Measurements from ENCODE around the gene ANKRD36C. TPM values are rescaled to one million over a fixed set of nuclear protein-coding genes. Genes with fewer than 3 reads are reported as not detected.
"Not testable (repeated sequence)": the region's sequence is repeated elsewhere in the genome, so short reads cannot be mapped to it uniquely, and the experiment has no call there.

ANKRD36C gene
- total and polyA plus RNA-seq, 9 of the 15 experiments (the other 6 are each of a cell fraction or from before 2014, with no cell fraction given), result 4.4 to 51.6 (median 11.9) TPM

DNA sequence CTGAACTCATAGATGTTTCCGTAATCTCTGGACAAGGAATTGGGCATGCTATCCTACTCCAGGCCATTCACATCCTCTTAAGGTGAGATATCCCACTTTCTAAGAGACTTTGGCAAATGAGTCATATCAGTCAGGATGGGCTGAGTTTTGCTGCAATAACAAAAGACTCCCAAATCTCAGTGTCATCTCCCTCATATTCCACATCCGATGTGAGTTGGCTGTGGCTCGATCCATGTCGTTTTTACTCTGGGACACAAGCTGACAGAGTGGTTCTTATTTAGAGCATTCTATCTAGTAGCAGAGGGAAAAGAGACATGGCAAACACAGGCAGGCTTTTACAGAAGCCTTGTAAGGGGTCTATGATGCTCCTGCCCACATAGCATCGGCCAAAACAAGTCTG lies 14.6 kb upstream of the ANKRD36C start:
- TF ChIP-seq ZNF12 (CRISPR knock-in tag; IDR thresholded peaks at IDR 0.05), result peak; percentile 98
- H3K36me3 ChIP-seq (ENCODE audit: control insufficient read depth, insufficient read depth, low read length); intact Hi-C loops (cut with micrococcal nuclease); BruUV-seq (replicated peaks); H3K4me2 ChIP-seq (ENCODE audit: insufficient read depth, low read length); H3K27me3 ChIP-seq (ENCODE audit: control insufficient read depth in 2 of 2, insufficient read depth in 2 of 2, low read length in 2 of 2); CTCF ChIA-PET (ENCODE audit: low intra/inter-chr PET ratio); FAIRE-seq; H2AFZ ChIP-seq (ENCODE audit: low read depth, low read length); H3K4me3 ChIP-seq; POLR2A ChIA-PET; H3K4me1 ChIP-seq (replicated peaks in 1 of 2; ENCODE audit: control insufficient read depth in 2 of 2, insufficient read depth in 2 of 2, low read length in 2 of 2); H4K20me1 ChIP-seq (replicated peaks; ENCODE audit: control insufficient read depth, insufficient read depth, low read length); H3K79me2 ChIP-seq (ENCODE audit: control insufficient read depth, insufficient read depth, low read length); H3K27ac ChIP-seq (ENCODE audit: extremely low read depth, low read depth, low read length); H3K9me3 ChIP-seq (replicated peaks; ENCODE audit: control insufficient read depth, insufficient read depth, low read depth, low read length); ATAC-seq; DNase-seq (ENCODE audit: extremely low read depth in 1 of 4, low spot score in 3 of 4); H3K9ac ChIP-seq (ENCODE audit: insufficient read depth in 1 of 2, low read depth in 2 of 2, low read length in 2 of 2); H3K9me1 ChIP-seq (ENCODE audit: control insufficient read depth, insufficient read depth, low read length): not testable (repeated sequence)
- in situ Hi-C loops (cut with MboI), result loop anchor here (10.0 to 25.0 kb wide), 3 partner anchors 69 to 506 kb away; partner anchors contain the start of gene NEURL3
- 1% methylated on average over 5 of the region's 5 CpGs for WGBS (ENCODE audit: insufficient coverage, low coverage, missing lambda C conversion rate)

DNA sequence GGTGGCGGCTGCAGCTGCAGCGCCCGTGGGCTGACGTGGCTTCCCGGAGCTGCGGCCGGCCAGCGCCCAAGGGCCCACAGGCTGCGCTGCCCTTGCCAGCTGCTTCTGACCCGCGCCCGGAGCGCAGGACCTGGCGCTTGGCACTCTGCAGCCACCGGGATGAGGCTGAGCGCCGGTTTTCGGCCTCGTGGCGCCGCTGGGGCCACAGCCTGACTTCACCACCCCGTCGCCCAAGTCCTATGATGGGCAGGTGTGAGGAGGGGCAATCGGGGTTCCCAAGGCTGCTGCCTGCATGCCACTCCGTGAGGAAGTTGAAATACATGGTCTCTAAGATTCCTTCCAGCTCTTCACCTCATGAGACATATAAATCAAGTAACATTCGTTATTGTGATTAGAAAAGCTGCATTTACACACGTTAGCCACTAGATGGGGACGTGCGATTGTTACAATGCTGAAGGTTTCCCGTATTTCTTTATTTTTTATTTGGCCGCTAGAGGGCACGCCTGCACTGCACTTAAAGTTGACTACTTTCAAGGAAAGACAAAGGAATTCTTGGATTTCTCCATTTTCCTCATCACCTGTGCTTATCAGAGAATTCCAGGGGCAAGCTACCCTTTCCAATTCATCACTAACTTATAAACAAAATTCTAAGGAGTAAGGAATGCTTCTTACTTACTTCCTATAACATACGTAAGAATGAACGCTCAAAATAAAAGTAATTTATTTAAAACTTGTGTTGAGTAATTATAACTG lies 1.1 kb upstream of the ANKRD36C start:
- peak overlapping the region; percentile 65 to 93; a peak in 3 of 4 replicates for H3K9ac ChIP-seq (ENCODE audit: insufficient read depth in 1 of 2, low read depth in 2 of 2, low read length in 2 of 2)
- BruUV-seq (replicated peaks), result TSS peak; percentile 76
- ChIA-PET CTCF (ENCODE audit: low intra/inter-chr PET ratio) (interaction anchor here (0.6 to 3.1 kb wide), 6 partner anchors 17 to 516 kb away, joined by 3 to 39 read pairs (median 7); partner anchors contain the start of gene ADRA2B), POLR2A (interaction anchor here (1.0 kb wide), 1 partner anchor 517 kb away, joined by 5 read pairs; no protein-coding TSS in a partner anchor)
- H3K4me3 ChIP-seq, result peak overlapping the region; percentile 42
- H3K4me2 ChIP-seq (ENCODE audit: insufficient read depth, low read length), result peak overlapping the region; percentile 87
- H4K20me1 ChIP-seq (replicated peaks; ENCODE audit: control insufficient read depth, insufficient read depth, low read length); H3K9me3 ChIP-seq (replicated peaks; ENCODE audit: control insufficient read depth, insufficient read depth, low read depth, low read length); H3K27me3 ChIP-seq (ENCODE audit: control insufficient read depth in 2 of 2, insufficient read depth in 2 of 2, low read length in 2 of 2); H3K4me1 ChIP-seq (replicated peaks in 1 of 2; ENCODE audit: control insufficient read depth in 2 of 2, insufficient read depth in 2 of 2, low read length in 2 of 2); H3K9me1 ChIP-seq (ENCODE audit: control insufficient read depth, insufficient read depth, low read length); in situ Hi-C loops (cut with MboI); H3K36me3 ChIP-seq (ENCODE audit: control insufficient read depth, insufficient read depth, low read length): not testable (repeated sequence)
- H3K79me2 ChIP-seq (ENCODE audit: control insufficient read depth, insufficient read depth, low read length), result peaks cover 17% of the 10 kb centered on the region
- intact Hi-C loops (cut with micrococcal nuclease), result loop anchor here (5.0 kb wide), 1 partner anchor 515 kb away; the partner anchor contains the start of gene NEURL3
- peak overlapping the region; percentile 89 for H2AFZ ChIP-seq (ENCODE audit: low read depth, low read length)
- DNase-seq (ENCODE audit: extremely low read depth in 1 of 4, low spot score in 3 of 4), result peak; percentile 3 to 34 (median 9)
- peak; percentile 78 for ATAC-seq
- peak; percentile 83 for FAIRE-seq
- H3K27ac ChIP-seq (ENCODE audit: extremely low read depth, low read depth, low read length), result peak overlapping the region; percentile 64; the same call in 2 of the 3 replicates
- 6% methylated on average over 32 of the region's 34 CpGs for WGBS (ENCODE audit: insufficient coverage, low coverage, missing lambda C conversion rate)
- TF ChIP-seq, protein P1, sequence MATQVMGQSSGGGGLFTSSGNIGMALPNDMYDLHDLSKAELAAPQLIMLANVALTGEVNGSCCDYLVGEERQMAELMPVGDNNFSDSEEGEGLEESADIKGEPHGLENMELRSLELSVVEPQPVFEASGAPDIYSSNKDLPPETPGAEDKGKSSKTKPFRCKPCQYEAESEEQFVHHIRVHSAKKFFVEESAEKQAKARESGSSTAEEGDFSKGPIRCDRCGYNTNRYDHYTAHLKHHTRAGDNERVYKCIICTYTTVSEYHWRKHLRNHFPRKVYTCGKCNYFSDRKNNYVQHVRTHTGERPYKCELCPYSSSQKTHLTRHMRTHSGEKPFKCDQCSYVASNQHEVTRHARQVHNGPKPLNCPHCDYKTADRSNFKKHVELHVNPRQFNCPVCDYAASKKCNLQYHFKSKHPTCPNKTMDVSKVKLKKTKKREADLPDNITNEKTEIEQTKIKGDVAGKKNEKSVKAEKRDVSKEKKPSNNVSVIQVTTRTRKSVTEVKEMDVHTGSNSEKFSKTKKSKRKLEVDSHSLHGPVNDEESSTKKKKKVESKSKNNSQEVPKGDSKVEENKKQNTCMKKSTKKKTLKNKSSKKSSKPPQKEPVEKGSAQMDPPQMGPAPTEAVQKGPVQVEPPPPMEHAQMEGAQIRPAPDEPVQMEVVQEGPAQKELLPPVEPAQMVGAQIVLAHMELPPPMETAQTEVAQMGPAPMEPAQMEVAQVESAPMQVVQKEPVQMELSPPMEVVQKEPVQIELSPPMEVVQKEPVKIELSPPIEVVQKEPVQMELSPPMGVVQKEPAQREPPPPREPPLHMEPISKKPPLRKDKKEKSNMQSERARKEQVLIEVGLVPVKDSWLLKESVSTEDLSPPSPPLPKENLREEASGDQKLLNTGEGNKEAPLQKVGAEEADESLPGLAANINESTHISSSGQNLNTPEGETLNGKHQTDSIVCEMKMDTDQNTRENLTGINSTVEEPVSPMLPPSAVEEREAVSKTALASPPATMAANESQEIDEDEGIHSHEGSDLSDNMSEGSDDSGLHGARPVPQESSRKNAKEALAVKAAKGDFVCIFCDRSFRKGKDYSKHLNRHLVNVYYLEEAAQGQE (IDR thresholded peaks at IDR 0.05; ENCODE audit: borderline replicate concordance), result peak; percentile 59; the same call in 1 of the 2 replicates
- TF ChIP-seq, protein P1 (CRISPR knock-in tag; IDR thresholded peaks at IDR 0.05; ENCODE audit: low read depth), result not testable (repeated sequence)
- TF ChIP-seq, protein P2, sequence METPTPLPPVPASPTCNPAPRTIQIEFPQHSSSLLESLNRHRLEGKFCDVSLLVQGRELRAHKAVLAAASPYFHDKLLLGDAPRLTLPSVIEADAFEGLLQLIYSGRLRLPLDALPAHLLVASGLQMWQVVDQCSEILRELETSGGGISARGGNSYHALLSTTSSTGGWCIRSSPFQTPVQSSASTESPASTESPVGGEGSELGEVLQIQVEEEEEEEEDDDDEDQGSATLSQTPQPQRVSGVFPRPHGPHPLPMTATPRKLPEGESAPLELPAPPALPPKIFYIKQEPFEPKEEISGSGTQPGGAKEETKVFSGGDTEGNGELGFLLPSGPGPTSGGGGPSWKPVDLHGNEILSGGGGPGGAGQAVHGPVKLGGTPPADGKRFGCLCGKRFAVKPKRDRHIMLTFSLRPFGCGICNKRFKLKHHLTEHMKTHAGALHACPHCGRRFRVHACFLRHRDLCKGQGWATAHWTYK (CRISPR knock-in tag; IDR thresholded peaks at IDR 0.05), result peak; percentile 30; the same call in 1 of the 2 replicates

Data from K562 (cell line).